Erythroblast (primary cell): ENCODE measurements around the gene ASCC2.
A peak's percentile ranks its signal among the peaks of the same experiment; 100 is the strongest.

Source experiments
- DNase-seq, 2 experiments: peaks; one replicate each; lab custom pipeline; 2025; lab: John Stamatoyannopoulos, UW
- GATA1 ChIP-seq: IDR thresholded peaks from 2 replicates; pipeline ENCODE4 v1.6.1; 2011; ENCODE audit warnings: low read depth, mild to moderate bottlenecking, control low read depth, low read length, moderate library complexity
- POLR2A ChIP-seq: IDR thresholded peaks from 2 replicates; pipeline ENCODE4 v1.6.1; 2011; ENCODE audit warnings: mild to moderate bottlenecking, low read length

Gene ASCC2

DNA sequence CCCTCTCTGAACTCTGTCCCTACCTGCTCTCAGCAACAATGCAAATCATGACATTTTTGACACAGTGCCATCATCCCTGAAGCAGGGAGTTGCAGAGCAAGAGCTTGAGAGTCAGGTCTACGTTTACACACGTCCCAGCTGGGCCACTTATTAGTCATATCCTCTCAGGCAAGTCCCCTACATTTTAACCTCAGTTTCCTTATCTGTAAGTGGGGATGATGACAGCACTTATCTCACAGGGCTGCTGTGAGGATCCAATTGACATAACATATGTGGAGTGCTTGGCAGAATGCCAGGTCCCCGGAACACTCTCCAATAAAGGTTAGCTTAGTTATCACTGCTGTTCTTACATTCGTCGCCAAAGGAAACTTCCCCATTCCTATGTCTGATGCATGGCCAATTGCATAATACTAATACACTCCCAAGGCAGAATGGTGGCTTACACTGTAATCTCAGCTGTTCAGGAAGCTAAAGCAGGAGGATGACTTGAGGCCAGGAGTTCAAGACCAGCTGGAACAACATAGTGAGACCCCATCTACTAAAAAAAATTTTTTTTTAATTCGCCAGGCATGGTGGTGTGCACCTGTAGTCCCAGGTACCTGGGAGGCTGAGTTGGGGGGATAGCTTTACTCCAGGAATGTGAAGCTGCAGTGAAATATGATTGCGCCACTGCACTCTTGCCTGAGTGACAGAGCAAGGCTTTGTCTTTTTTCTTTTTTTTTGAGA is 16.6 kb downstream of the ASCC2 start:
- TF ChIP-seq GATA1 (peak; percentile 18), POLR2A (no peak)
- peak; percentile 92 to 95 for DNase-seq

GRCh38 chr22:29820961-29821290 is 17.1 kb downstream of the ASCC2 start:
- DNase-seq: no peak

DNA sequence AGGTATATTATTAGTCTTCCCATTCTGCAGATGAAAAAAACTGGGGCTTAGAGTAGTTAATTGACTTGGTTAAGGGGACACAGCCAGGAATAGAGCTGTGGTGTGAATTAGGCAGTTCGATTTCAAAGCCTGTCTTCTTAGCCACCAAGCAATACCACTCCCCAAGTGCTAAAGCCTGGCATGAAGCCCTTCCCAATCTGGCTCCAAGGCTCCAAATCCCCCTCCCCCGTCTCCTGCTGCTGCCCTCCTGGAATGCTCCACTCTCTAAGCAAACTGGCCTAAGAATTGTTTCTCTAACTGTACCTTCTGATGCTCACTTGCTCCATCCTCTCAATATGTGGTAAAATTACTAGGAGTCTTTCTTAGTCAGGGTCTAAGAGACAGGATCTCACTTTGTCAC is 18.6 kb downstream of the ASCC2 start:
- DNase-seq: no peak
- TF ChIP-seq GATA1: no peak
- TF ChIP-seq POLR2A: no peak

More at GRCh38 chr22:29820961-29821290, 17.1 kb downstream of the ASCC2 start:
- peak; percentile 16 for TF ChIP-seq POLR2A
- no peak for TF ChIP-seq GATA1

DNA sequence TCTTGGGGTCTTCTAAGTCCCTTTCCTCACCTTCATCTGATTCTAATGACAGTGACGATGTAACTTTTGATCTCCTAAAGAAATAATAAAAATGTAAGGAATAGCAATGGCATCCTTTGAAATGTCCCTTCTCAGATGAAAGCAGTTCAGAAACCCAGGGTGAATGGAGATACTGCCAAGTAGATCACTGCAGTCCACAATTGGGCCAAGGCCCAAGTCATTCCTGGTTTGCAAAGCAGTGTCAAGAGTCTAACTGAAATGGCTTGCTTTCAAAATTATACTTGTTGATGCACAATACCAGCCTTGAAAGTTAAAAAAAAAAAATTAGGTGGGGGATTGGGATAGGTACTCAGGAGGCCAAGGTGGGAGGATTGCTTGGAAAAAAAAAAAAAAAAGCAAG is 20.4 kb downstream of the ASCC2 start:
- TF ChIP-seq POLR2A (no peak), GATA1 (no peak)
- DNase-seq: no peak

DNA sequence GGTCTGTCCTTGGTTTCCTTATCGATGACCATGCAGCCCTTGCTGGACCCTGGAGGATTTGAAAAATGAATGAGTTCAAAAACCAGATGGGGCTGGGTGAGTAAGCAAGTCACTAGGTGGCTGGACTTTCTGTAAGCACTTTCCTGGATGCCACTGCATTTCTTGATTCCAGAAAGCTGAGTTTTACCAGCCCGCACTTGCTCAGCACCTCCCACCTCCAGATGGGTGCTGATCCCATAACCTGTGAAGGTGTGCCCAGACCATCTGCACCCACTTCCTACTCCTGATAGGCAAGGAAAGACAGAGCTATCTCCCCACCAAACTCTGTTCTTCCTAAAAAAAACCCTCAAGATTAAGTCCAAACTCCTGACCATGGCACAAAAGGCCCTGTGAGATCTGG is 21.1 kb downstream of the ASCC2 start:
- no peak for TF ChIP-seq POLR2A
- no peak for TF ChIP-seq GATA1
- no peak for DNase-seq

DNA sequence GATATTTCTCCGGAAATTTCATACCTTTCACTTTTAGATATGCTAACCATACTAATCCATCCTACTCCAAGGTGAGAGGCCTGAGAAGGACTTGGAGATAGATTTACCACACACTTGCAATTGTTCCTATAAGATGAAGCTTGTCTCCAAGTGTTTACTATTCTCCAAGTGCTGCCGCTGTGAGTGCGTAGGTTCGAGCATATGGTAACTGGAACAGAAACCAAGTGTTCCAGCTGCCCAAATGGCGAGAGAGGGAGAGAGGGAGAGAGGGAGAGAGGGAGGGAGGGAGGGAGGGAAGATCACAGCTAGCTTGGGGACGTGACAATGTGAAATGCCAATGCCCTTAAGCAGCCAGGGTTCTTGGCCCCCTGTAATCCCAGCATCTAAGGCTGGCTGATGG is 21.5 kb downstream of the ASCC2 start:
- DNase-seq: no peak
- TF ChIP-seq POLR2A (no peak), GATA1 (no peak)

DNA sequence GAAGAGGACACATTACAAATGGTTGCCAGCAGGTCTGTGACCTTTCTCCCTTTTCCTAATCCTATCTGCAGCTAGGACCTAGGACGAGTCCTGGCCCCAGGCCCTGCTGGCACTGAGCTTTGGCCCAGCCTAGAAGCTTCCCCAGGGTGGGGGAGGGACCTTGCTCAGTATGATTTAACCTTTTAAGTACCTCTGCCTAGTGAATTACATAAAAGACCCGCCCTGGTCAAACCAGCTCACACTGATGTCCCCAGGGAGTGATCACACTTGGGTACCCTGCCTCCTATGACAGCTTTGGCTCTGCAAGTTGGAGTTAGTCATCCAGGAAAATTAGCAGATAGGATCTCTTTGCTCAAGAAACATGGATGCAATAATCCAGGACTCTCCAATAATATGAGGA is 21.9 kb downstream of the ASCC2 start:
- no peak for DNase-seq
- no peak for TF ChIP-seq POLR2A
- TF ChIP-seq GATA1: no peak

DNA sequence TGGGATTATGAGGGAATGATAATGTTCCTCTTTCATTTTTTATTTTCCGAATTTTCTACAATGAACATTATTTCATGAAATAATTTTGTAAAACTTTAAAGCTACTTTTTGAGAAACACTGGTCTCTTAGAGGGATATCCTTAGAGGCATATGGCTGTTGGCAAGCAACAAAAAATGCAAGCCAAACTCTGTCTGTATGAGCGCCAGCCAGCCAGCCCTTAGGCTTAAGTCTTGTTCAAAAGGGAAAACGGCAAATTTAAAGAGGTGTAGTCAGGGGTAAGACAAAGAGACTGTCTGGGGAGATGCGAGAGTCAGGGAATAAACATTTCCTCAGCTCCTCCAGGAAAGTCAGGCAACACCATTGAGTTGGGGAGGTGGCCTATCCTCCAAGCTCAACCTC is 22.5 kb downstream of the ASCC2 start:
- DNase-seq: no peak
- TF ChIP-seq GATA1: no peak
- no peak for TF ChIP-seq POLR2A

GRCh38 chr22:29814003-29814402 is 24.1 kb downstream of the ASCC2 start:
- DNase-seq: no peak
- TF ChIP-seq POLR2A: no peak
- TF ChIP-seq GATA1: no peak

GRCh38 chr22:29813563-29813962 is 24.5 kb downstream of the ASCC2 start:
- TF ChIP-seq POLR2A (no peak), GATA1 (no peak)
- DNase-seq: no peak

DNA sequence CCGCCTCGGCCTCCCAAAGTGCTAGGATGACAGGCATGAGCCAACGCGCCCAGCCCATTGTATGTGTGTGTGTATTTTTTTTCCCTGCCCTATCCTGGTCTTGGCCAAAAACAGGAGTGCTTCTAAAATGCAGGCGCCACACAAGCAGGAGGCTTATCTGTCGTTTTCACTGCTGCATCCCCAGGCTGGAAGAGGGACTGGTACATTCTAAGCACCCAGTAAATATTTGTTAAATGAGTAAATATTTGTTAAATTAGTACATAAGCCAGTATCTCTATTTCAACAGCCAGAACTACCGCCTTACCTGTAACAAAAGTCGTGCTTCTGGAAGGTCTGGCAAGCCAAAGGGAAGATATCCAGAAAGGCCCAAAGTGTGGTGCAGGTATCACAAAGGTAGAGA is 24.9 kb downstream of the ASCC2 start:
- no peak for DNase-seq
- TF ChIP-seq POLR2A: no peak

GRCh38 chr22:29811377-29811776 is 26.7 kb downstream of the ASCC2 start:
- DNase-seq: no peak
- TF ChIP-seq GATA1 (no peak), POLR2A (no peak)

GRCh38 chr22:29810216-29810615 is 27.9 kb downstream of the ASCC2 start:
- TF ChIP-seq GATA1 (no peak), POLR2A (no peak)
- DNase-seq: no peak

DNA sequence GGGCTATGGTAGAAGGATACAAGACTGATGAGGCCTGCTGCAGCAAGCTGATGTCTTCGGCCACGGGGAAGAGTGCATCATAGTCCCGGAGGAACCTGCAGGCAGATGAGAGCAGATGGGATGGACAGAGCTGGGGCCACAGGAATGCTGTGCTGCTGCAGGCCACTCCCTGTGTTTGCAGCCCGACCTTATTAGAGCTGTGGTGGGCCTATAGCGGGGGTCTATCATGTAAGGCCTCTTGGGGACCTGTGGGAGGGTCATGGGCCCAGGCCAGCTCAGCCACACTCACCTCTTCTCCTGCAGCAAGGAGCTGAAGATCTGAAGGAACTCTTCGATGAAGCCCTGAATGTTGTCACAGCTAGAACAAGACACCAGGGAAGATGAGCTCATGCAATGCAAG is 31.9 kb downstream of the ASCC2 start:
- no peak for DNase-seq
- no peak for TF ChIP-seq GATA1
- no peak for TF ChIP-seq POLR2A

DNA sequence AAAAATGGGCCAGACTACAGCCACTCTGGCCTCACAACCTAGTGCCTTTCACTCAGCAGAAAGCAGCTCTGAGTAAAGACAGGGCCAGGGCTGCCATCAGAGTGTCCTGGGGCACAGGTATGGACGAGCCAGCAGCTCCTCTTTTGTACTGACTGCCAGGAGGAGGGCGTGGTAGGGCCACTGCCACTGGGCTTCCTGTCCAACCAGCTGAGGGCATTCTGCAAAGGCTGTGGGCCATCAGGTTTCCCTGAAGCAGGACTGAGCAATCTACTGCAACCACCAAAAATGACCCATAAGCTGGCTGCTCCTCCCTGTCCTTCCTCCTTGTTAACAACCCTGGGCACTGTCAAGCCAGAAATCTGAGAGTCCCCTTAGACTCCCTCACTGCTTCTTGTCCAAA is 33.1 kb downstream of the ASCC2 start:
- no peak for DNase-seq
- no peak for TF ChIP-seq GATA1
- TF ChIP-seq POLR2A: no peak

- no peak for DNase-seq
- TF ChIP-seq POLR2A (no peak), GATA1 (no peak)
Observed at GRCh38 chr22:29803190-29803589, 34.9 kb downstream of the ASCC2 start.
